ENCODE measurements around the gene MMP24. TPM values are rescaled to one million over a fixed set of nuclear protein-coding genes. Genes with fewer than 3 reads are reported as not detected.

The MMP24 gene
- polyA plus RNA-seq, 1 of the 3 experiments (the other 2 are of a cell fraction), result 18.1 TPM

GRCh38 chr20:35240083-35240810 is 13.8 kb downstream of the MMP24 start:
- no peaks in the 10 kb centered on the region for H4K20me1 ChIP-seq (ENCODE audit: insufficient read depth)
- H3K27me3 ChIP-seq (ENCODE audit: insufficient read depth), result no peaks in the 10 kb centered on the region
- H3F3A ChIP-seq (replicated peaks; ENCODE audit: insufficient read depth), result no peaks in the 10 kb centered on the region
- ChIA-PET POLR2A (no interaction called here), CTCF (interaction anchor here (1.4 kb wide), 2 partner anchors 29 to 44 kb away, joined by 3 to 5 read pairs; partner anchors contain the start of gene EIF6)
- no peak overlapping the region for H3K4me2 ChIP-seq
- H3K9me3 ChIP-seq, result no peaks in the 10 kb centered on the region
- no peak overlapping the region for H3K9ac ChIP-seq
- no peaks in the 10 kb centered on the region for H3K79me2 ChIP-seq (ENCODE audit: insufficient read depth)
- no peak overlapping the region for H3K4me3 ChIP-seq (ENCODE audit: low read depth in 2 of 2, low read length in 1 of 2)
- no peak overlapping the region for H3K27ac ChIP-seq (ENCODE audit: low read depth in 2 of 2, low read length in 1 of 2)
- H3K4me1 ChIP-seq (ENCODE audit: control insufficient read depth in 1 of 2, insufficient read depth in 2 of 2, low read depth in 1 of 2, low read length in 1 of 2), result no peaks in the 10 kb centered on the region
- H3K9me2 ChIP-seq, result no peaks in the 10 kb centered on the region
- WGBS (ENCODE audit: low lambda C conversion rate), result 82% methylated on average over 5 of the region's 5 CpGs
- H3K36me3 ChIP-seq (replicated peaks in 1 of 2; ENCODE audit: control insufficient read depth in 1 of 2, insufficient read depth in 2 of 2, low read length in 1 of 2), result no peaks in the 10 kb centered on the region
- no peak for DNase-seq
- H2AFZ ChIP-seq (ENCODE audit: low read depth), result no peak overlapping the region
- no peak for TF ChIP-seq USF1 (IDR thresholded peaks at IDR 0.05; ENCODE audit: borderline replicate concordance, low read depth)
- TF ChIP-seq MXI1 (IDR thresholded peaks at IDR 0.05; ENCODE audit: low read depth, low read length), result no peak

GRCh38 chr20:35240811-35241293 is 14.4 kb downstream of the MMP24 start:
- Histone ChIP-seq H3K4me1 (ENCODE audit: control insufficient read depth in 1 of 2, insufficient read depth in 2 of 2, low read depth in 1 of 2, low read length in 1 of 2) (no peaks in the 10 kb centered on the region), H3K4me3 (ENCODE audit: low read depth in 2 of 2, low read length in 1 of 2) (no peak overlapping the region), H3K36me3 (replicated peaks in 1 of 2; ENCODE audit: control insufficient read depth in 1 of 2, insufficient read depth in 2 of 2, low read length in 1 of 2) (no peaks in the 10 kb centered on the region), H2AFZ (ENCODE audit: low read depth) (no peak overlapping the region), H3K9me3 (no peaks in the 10 kb centered on the region), H3K9ac (no peak overlapping the region), H4K20me1 (ENCODE audit: insufficient read depth) (no peaks in the 10 kb centered on the region), H3K27ac (ENCODE audit: low read depth in 2 of 2, low read length in 1 of 2) (no peak overlapping the region), H3K79me2 (ENCODE audit: insufficient read depth) (no peaks in the 10 kb centered on the region), H3F3A (replicated peaks; ENCODE audit: insufficient read depth) (no peaks in the 10 kb centered on the region), H3K9me2 (no peaks in the 10 kb centered on the region), H3K4me2 (no peak overlapping the region), H3K27me3 (ENCODE audit: insufficient read depth) (no peaks in the 10 kb centered on the region)
- TF ChIP-seq YY1 (IDR thresholded peaks at IDR 0.05; ENCODE audit: low read depth) (no peak), ZBTB33 (IDR thresholded peaks at IDR 0.05; ENCODE audit: borderline replicate concordance, low read depth) (no peak), IRF3 (IDR thresholded peaks at IDR 0.05; ENCODE audit: low read depth, low read length) (no peak), MEF2A (IDR thresholded peaks at IDR 0.05; ENCODE audit: borderline replicate concordance, low read depth) (no peak), EZH2phosphoT487 (IDR thresholded peaks at IDR 0.05; ENCODE audit: borderline replicate concordance, low read depth) (no peak), PBX3 (IDR thresholded peaks at IDR 0.05) (no peak), MAX (IDR thresholded peaks at IDR 0.05; ENCODE audit: low read depth) (no peak), SIN3A (IDR thresholded peaks at IDR 0.05; ENCODE audit: borderline replicate concordance, low read depth, low read length) (no peak), CHD2 (IDR thresholded peaks at IDR 0.05; ENCODE audit: low read length, partially characterized antibody) (no peak), FOSL2 (IDR thresholded peaks at IDR 0.05; ENCODE audit: borderline replicate concordance, low read depth) (no peak), EP300 (IDR thresholded peaks at IDR 0.05; ENCODE audit: borderline replicate concordance in 1 of 2, low read depth in 1 of 2, low read length in 1 of 2) (no peak)
- no peak for DNase-seq
- ChIA-PET CTCF (interaction anchor here (0.7 to 1.5 kb wide), 4 partner anchors 24 to 44 kb away, joined by 3 to 5 read pairs (median 4); partner anchors contain the start of gene EIF6), POLR2A (no interaction called here)
- 96% methylated on average over 2 of the region's 2 CpGs for WGBS (ENCODE audit: low lambda C conversion rate)

Measured in SK-N-SH (cell line).